NB4 (cell line): ENCODE data around the gene RGS14.

ENCODE experiments used
- DNase-seq: peaks from one replicate; pipeline ENCODE4 v3.0.0; 2010; ENCODE audit warnings: low read depth
- H3K4me3 ChIP-seq: one replicate; pipeline ENCODE4 v1.5.1; 2011; ENCODE audit warnings: mild to moderate bottlenecking, low read depth, low read length, moderate library complexity
- MAX ChIP-seq: IDR thresholded peaks from 2 replicates; pipeline ENCODE4 v1.6.1; 2011; ENCODE audit warnings: low read depth, low read length
- MYC ChIP-seq: IDR thresholded peaks from 2 replicates; pipeline ENCODE4 v1.6.1; 2011; ENCODE audit warnings: low read depth, low read length
- POLR2A ChIP-seq: IDR thresholded peaks from 2 replicates; pipeline ENCODE4 v1.6.1; 2011; ENCODE audit warnings: mild to moderate bottlenecking; ENCODE audit not compliant: insufficient read length; ENCODE audit errors: extremely low read depth
- TF ChIP-seq, protein P1 (sequence below): IDR thresholded peaks from one replicate; pipeline ENCODE4 v1.5.1; 2012; ENCODE audit warnings: low read depth, low read length

The RGS14 gene

GRCh38 chr5:177421062-177421798 lies 63.5 kb downstream of the RGS14 start:
- TF ChIP-seq MYC (no peak), MAX (no peak), POLR2A (no peak)
- TF ChIP-seq, protein P1, sequence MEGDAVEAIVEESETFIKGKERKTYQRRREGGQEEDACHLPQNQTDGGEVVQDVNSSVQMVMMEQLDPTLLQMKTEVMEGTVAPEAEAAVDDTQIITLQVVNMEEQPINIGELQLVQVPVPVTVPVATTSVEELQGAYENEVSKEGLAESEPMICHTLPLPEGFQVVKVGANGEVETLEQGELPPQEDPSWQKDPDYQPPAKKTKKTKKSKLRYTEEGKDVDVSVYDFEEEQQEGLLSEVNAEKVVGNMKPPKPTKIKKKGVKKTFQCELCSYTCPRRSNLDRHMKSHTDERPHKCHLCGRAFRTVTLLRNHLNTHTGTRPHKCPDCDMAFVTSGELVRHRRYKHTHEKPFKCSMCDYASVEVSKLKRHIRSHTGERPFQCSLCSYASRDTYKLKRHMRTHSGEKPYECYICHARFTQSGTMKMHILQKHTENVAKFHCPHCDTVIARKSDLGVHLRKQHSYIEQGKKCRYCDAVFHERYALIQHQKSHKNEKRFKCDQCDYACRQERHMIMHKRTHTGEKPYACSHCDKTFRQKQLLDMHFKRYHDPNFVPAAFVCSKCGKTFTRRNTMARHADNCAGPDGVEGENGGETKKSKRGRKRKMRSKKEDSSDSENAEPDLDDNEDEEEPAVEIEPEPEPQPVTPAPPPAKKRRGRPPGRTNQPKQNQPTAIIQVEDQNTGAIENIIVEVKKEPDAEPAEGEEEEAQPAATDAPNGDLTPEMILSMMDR: no peak
- DNase-seq: no peak

More at GRCh38 chr5:177421062-177421798, 63.5 kb downstream of the RGS14 start:
- no peak overlapping the region for H3K4me3 ChIP-seq
